GM21825 (cell line): Measurements from ENCODE around the gene DHX8.
A peak's percentile ranks its signal among the peaks of the same experiment; 100 is the strongest.

Source experiments
- ATAC-seq: cut with Tn5 transposase; IDR thresholded peaks from one replicate; pipeline ENCODE4 v1.9.1; 2021; ENCODE audit warnings: mild to moderate bottlenecking, moderate library complexity; ENCODE audit not compliant: unreplicated experiment

Gene DHX8

GRCh38 chr17:43521389-43521788 is 37.6 kb downstream of the DHX8 start:
- ATAC-seq: no peak

DNA sequence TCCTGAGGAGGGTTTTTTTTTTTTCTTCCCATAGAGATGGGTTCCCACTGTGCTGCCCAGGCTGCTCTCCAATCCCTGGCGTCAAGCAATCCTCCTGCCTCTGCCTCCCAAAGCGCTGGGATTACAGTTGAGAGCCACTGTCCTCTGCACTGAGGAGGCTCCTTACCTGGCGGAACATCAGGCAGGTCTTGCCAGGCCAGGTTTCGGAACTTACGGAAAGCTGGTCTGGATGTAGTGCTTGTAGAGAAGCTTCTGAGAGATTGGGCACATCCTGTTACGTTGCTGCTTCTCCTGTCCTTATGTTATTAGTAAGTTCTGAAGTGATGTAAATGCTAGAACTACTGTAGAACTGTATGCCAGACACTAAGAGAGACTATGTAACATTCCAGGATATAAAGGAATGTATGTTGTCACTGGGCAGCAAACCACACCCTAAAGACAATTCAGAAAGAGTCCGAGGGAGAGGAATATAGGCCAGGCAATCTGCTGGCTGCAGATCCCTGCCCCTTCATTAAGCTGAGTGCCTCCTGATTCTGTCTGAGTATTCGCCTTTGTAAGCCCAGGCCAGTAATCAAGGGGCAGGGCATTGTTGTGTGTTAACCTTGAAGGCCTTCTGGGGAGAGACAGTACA is 41.3 kb downstream of the DHX8 start:
- no peak for ATAC-seq

GRCh38 chr17:43526886-43527648 is 43.3 kb downstream of the DHX8 start:
- no peak for ATAC-seq

GRCh38 chr17:43528319-43528987 is 44.7 kb downstream of the DHX8 start:
- no peak for ATAC-seq

DNA sequence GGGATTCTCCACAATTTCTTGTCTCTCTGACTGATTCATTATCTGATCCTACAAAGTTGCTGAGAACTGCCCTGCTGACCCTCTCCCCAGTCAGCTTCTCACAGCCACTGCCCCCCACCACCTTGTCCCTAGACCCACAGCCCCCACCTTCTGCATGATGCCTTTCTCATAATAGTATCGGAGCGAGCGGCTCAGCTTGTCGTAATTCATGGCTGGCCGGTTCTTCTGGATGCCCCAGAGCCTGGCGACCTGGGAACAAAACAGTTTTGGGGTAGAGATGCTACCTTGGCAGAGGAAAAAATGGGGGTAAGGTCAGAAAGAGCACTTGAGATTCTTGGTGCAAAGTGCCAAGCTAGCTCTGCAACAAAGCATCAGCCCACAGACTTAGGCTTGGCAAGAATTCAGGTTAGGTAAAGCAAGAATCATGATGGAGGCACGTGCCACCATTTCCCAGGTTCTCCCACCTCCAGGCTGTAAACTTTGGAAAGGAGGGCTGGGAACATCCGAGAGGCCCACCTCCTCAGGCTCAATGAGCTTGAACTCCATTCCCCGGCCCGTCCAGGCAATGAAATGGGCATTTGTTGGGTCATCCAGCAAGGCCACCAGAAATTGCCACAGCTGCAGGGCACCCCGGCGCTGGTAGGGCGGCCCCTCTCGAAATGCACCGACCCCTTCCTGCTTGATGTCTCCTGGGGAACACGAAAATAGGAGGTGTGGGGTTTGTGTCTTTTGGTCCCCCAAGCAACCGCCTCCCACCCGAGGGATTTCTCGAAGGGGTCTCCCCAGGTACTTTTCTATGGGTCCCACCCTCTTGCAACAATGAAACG is 45.4 kb downstream of the DHX8 start:
- ATAC-seq: no peak

- no peak for ATAC-seq
Measured at GRCh38 chr17:43529947-43530287, 46.1 kb downstream of the DHX8 start.

GRCh38 chr17:43530288-43531081 is 46.7 kb downstream of the DHX8 start:
- ATAC-seq: no peak

DNA sequence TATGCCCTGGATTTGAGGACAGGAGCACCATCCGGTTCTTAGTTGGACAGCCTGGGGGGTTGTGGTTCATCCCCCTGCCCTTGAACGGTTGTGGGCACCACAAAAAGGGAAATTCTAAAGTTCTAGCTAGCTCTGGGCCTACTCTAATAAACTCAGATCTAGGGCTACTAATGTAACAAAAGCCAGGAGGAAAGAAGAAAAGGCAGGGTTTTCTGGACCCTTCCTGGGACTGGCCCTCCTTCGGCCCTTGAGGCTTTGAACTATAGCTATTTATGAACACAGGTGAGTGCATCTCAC is 47.3 kb downstream of the DHX8 start:
- ATAC-seq: no peak

DNA sequence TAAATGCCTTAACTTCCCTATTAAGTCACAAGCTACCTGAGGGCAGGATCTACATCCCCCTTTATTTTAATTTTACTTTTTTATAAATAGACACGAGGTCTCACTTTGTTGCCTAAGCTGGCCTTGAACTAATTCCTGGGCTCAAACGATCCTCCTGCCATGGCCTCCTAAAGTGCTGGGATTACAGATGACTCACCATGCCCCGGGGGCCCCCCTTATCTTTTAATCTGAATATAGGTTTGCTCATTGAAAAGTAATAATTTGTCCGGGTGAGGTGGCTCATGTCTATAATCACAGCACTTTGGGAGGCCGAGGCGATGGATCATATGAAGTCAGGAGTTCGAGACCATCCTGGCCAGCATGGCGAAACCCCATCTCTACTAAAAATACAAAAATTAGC is 48.2 kb downstream of the DHX8 start:
- ATAC-seq: no peak

- ATAC-seq: no peak
Measured at GRCh38 chr17:43532581-43532980, 48.8 kb downstream of the DHX8 start.

GRCh38 chr17:43533699-43534098 is 49.9 kb downstream of the DHX8 start:
- ATAC-seq: no peak

DNA sequence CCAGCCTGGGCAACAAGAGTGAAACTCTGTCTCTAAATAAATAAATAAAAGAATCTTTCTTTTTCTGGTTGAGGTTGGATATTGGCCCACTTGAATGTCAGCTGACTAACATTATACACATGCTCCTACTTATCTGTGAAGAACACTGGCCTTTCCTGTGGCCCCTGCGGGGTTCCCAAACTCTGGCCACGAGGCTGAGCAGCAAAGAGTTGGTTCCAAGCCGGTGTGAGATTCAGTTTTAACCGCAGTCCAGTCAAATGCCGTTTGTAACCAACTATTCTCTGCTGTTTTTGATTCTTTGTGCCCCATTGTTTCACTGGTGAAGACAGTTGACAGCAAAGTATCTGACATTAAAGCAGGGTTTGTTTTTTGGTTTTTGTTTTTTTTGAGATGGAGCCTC is 51.1 kb downstream of the DHX8 start:
- ATAC-seq: no peak

GRCh38 chr17:43536236-43536992 is 52.6 kb downstream of the DHX8 start:
- ATAC-seq: no peak

- ATAC-seq: no peak
Measured at GRCh38 chr17:43540821-43541674, 57.3 kb downstream of the DHX8 start.

DNA sequence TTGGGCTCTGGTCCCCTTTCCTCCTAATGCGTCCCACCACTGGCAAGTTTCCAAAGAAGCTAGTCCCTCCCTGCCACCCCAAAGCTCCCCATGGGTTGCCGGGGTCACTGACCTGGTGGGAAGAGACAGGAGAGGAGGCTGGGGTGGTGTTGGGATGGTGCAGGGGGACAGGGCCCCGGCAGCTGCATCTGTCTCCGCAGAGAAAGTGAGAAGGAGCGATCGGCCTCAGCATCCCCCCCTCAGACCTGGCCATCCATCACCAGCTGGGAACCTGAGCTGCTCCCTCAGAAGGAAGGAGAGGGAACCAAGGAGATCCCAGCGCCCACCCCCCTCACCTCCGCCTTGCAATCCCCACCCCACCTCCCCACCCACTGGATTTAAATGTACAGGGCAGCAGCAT is 59.1 kb downstream of the DHX8 start:
- no peak for ATAC-seq

- no peak for ATAC-seq
Measured at GRCh38 chr17:43543300-43543699, 59.5 kb downstream of the DHX8 start.

GRCh38 chr17:43543771-43544575 is 60.2 kb downstream of the DHX8 start:
- ATAC-seq: no peak

GRCh38 chr17:43545383-43545632 is 61.5 kb downstream of the DHX8 start:
- peak; percentile 12 for ATAC-seq
